Measurements from ENCODE around the gene PLPP3.

PLPP3 gene

GRCh38 chr1:56522680-56523079 lies 56.7 kb downstream of the PLPP3 start:
- no peak for DNase-seq (ENCODE audit: low spot score)

- no peak for DNase-seq (ENCODE audit: low spot score)
These were observed 59.3 kb downstream of the PLPP3 start for GRCh38 chr1:56520016-56520601.

- DNase-seq (ENCODE audit: low spot score), result no peak
These were observed 61.8 kb downstream of the PLPP3 start for GRCh38 chr1:56517404-56518130.

DNA sequence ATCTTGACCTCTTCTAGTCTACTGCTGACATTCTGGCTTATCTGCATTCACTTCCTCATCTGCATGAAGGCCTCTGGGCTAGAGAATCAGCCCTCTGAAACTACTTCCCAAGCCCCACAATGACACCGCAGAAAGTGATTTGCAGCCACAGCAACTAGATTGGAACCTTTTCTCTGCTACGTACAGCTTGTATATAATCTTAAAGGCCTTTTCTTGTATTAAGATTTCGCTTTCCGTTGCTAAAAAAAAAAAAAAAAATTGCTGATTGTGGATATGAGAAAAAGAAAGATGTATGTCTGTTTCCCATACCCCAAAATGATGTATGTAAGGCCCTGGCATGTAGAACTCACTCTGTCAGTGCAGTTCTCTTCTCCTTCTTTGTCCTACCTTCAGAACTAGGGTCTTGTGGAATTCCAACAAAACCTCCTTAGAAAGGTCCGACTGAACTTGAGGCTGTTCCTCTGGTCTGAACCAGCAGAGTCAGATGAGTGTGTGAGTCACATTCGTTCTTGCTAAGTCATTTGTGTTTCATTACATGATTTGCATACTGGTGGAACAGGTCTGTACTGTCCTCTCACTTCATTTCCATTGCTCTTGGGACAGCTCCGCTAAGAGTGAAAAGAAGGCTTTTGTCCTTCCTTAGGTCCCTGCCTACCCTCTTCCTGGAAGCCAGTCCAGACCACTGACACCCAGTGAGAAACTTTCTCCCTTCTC lies 62.7 kb downstream of the PLPP3 start:
- DNase-seq (ENCODE audit: low spot score), result peak; percentile 62

- DNase-seq (ENCODE audit: low spot score), result no peak
These were observed 63.3 kb downstream of the PLPP3 start for GRCh38 chr1:56515898-56516538.

DNA sequence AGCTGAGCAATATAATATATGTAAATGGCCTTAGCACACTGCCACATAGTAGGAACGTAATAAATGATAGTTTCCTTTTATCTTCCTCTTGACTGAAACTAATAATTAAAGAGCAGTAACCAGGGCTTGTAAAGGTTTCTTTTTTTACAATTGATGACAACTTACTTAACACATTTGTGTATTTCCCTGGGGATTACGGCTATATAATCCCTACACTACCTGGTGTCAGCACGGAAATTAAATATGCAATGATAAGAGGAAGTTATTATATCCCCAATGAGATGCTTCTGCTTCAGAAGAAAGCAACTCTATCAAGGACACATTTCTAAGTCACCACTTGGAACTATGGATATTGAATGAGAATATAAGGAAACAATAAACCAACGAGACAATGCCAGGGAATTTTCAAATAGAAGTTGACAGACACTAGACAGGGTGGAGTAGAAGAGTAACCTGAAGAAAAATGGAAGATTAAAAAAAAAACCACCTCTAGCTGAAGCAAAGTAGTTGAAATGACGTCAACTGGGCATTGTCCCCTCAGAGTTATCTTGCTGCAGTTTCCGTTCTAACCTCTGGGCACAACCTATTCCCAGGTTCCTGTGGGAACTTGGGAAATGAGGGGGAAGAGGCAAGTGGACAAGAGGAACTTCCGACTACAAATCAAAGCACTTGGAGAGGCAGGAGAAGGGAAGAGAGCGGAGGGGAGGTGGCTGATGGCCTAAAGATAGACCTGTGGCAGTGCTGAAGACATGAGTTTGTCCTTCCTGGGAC lies 66.5 kb downstream of the PLPP3 start:
- DNase-seq (ENCODE audit: low spot score), result no peak

DNA sequence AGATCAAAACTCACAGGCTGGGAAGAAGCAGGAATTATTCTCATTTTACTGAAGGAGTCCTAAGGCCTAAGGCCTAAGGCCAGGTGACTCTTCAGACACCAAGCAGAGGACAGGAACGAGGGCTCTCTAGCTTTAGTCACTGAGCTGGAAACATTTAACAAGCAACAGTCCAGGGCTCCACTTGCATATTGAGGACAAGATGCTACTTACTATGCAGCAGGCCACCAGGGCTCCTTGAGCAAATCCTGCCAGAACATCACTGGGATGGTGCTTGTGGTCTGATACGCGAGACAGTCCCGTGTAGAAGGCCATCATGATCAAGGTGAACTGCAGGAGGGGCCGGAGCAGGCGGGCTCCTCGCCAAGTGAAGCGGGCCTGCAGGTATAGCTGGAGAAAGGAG lies 67.6 kb downstream of the PLPP3 start:
- DNase-seq (ENCODE audit: low spot score), result no peak

- DNase-seq (ENCODE audit: low spot score), result no peak
These were observed 68.0 kb downstream of the PLPP3 start for GRCh38 chr1:56511364-56511763.

DNA sequence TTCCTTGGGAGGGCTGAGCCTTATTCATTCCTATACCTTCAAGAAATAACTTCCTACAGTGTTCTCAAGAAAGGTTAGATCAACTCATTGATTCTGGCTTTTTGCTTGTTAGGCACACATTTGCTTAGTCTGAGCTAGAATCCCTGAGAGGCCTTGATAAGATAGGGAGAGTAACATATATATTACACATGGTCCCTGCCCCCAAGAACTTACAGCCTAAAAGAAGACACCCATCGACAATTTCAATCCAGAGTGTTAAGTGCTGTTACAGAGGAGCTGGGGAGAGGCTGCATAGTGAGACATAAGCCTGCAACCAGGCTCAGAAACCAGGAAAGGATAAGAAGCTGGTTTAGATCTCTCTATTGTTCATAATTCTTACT lies 68.7 kb downstream of the PLPP3 start:
- no peak for DNase-seq (ENCODE audit: low spot score)

GRCh38 chr1:56509713-56510641 lies 69.4 kb downstream of the PLPP3 start:
- no peak for DNase-seq (ENCODE audit: low spot score)

DNA sequence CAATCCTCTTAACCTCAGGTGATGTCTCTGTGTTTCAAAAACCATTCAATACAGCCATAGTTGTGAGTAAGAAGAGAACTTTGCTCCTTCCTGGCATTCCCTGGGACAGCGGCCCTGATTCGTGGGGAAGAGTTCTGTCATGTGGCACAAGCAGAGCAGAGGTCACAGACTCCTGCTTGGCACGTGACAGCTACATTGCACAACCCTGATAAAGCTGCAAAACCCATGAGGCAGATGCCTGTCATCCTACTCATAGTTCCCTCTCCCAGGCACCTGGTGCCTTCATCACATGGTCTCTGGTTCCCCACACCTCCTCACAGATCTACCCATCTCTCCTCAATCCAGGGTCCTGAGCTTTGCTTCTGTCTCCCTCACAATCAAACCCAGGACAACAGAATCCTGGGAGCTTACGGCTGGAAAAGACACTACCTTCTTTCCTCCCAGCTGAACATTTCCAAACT lies 70.8 kb downstream of the PLPP3 start:
- peak; percentile 42 for DNase-seq (ENCODE audit: low spot score)

- DNase-seq (ENCODE audit: low spot score), result no peak
These were observed 71.3 kb downstream of the PLPP3 start for GRCh38 chr1:56507925-56508522.

GRCh38 chr1:56506951-56507491 lies 72.3 kb downstream of the PLPP3 start:
- no peak for DNase-seq (ENCODE audit: low spot score)

DNA sequence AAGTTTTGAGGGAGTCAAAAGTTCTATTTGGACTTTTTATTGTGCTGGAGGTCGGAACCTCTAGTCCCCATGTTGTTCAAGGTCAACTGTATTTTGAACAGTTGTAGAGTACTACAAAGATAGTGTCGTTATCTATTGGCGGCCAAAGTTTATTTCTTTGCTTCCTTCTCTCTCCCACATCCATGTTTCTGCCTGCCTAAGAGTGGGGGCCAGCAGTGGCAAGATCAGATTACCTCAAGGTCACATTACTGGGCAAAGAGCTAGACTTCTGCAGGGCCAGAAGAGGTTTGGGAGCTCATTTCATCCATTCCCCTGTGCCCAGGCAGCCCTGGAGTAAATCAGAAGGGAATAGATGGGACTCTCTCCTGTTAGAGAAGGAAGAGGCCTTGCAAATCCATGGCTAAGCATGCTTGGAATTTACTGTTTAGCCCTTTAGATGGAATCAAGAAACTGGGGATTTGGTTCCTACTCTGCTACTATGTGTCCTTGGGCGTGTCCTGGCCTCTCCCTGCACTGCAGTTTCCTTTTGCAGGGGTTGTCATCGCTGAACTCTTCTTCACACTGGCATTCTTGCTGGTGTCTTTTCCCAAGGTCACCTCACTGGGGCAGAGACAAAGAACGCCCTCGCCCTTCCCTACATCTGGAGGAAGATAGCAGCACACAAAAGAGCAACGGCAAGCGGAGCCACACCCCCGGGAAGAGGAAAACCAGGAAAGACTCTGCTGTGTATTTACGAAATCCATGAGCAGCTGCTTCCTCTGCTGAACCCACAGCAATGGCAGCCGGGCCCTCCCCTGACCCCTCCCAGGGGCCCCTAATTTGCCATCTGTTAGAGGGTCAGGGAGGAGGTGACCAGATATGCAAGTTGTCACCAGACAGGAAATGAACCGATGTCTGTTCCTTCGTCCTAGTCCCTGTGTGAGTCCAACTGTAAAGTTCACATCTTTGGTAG lies 73.3 kb downstream of the PLPP3 start:
- DNase-seq (ENCODE audit: low spot score), result no peak

DNA sequence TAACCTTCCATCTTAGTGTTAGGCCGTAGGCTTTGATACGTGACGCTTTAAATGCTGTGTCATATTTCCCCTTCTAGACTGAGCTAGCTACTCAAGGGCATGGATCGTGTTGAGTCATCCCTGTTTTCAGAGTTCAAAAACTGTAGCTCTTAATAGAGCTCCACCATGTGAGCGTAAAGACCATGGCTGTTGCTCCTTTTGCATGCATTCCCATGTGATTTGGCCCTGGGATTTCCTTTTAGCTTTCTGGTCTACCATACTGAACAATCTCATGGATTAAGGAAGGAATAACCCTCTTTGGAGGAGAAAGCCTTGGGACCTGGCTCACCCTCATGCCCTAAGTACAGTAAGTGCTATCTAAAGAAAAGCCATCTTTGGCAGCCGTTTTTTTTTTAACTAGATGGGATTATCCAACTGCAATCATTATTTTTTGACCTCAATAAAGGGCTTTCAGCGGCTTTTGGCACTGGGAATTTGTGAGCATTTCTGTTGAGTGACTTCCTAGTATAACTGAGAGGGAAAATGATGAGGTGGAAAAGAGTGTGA lies 76.6 kb downstream of the PLPP3 start:
- DNase-seq (ENCODE audit: low spot score), result peak; percentile 47

DNA sequence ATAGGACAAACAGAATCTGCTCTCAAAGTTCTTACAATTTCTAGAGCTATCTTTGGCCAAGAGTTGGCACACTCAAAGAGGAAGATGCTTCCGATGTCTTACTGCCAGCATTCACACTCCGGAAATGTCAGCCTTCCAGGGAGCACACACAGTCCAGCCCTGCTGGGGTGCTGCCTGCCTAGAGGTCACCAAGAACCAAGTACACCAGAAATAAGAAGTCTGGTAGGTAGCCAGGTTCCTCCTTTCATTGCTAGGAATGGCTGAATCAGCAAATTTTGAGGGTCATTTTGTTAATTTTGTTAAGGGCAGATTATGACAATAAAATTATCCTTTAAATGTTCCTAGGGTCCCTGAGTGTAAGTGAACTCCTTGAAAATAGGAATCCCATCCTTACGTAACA lies 77.5 kb downstream of the PLPP3 start:
- DNase-seq (ENCODE audit: low spot score), result no peak

- no peak for DNase-seq (ENCODE audit: low spot score)
These were observed 77.9 kb downstream of the PLPP3 start for GRCh38 chr1:56501426-56501825.

Data from AG20443 (cell line).